CD4-positive, alpha-beta T cell treated with Interferon alpha-2 for 1 hour (primary cell): ENCODE measurements around the gene RABL3.
"Not testable (repeated sequence)": the region's sequence is repeated elsewhere in the genome, so short reads cannot be mapped to it uniquely, and the experiment has no call there.

Source experiments
- DNase-seq, 2 donors: peaks; one replicate each; pipeline ENCODE4 v3.0.0-alpha.2; 2020 to 2022

The RABL3 gene

GRCh38 chr3:120743556-120744195 lies 1.4 kb upstream of the RABL3 start:
- DNase-seq: no peak

GRCh38 chr3:120742849-120743365 lies 591 bp upstream of the RABL3 start:
- no peak for DNase-seq

DNA sequence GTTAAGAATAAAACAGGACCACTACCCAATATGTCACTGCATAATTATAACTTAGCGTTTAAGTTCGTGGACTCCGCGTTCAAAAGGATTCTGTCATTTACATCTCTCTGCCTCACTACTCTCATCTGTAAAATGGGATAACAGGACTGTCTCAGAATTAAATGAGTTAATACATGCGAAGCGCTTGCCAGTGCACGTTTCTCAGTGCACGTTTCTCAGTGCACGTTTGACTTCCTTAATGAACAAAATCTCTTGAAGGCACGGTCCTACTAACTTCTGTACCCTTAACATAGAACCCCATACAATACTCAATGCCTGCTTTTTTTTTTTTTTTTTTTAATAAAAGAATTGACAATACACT lies 499 bp downstream of the RABL3 start:
- DNase-seq: no peak

- no peak for DNase-seq
These were observed 996 bp downstream of the RABL3 start for GRCh38 chr3:120741320-120741719.

- not testable (repeated sequence) for DNase-seq
These were observed 4.3 kb downstream of the RABL3 start for GRCh38 chr3:120738006-120738405.

GRCh38 chr3:120730576-120731542 lies 11.5 kb downstream of the RABL3 start:
- DNase-seq: no peak

GRCh38 chr3:120726791-120727190 lies 15.5 kb downstream of the RABL3 start:
- DNase-seq: no peak

GRCh38 chr3:120719167-120719834 lies 23.0 kb downstream of the RABL3 start:
- peak; percentile 78 to 83 for DNase-seq

GRCh38 chr3:120713262-120713661 lies 29.1 kb downstream of the RABL3 start:
- DNase-seq: no peak

DNA sequence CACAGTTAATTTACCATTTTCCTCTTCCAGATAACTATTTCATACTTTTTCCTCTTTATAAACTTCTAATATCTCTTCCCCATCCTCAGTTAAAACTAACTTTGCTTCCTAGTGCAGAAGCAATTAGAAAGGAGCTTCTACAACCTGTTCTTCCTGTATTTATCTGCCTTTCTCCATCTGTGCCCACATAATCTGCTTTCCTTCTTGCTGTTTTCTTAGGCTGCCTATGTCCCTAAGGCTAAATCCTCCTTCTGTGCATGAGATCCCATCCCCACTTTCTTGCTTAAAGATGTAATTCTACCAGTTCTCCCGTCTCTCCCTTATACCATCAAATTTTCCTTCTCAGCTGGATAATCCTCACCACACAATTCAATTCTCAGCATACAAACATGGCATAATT lies 31.9 kb downstream of the RABL3 start:
- no peak for DNase-seq

GRCh38 chr3:120708408-120708807 lies 33.9 kb downstream of the RABL3 start:
- DNase-seq: no peak

GRCh38 chr3:120706950-120707349 lies 35.4 kb downstream of the RABL3 start:
- no peak for DNase-seq

GRCh38 chr3:120705884-120706582 lies 36.3 kb downstream of the RABL3 start:
- no peak for DNase-seq

- DNase-seq: no peak
These were observed 43.0 kb downstream of the RABL3 start for GRCh38 chr3:120699333-120699732.

DNA sequence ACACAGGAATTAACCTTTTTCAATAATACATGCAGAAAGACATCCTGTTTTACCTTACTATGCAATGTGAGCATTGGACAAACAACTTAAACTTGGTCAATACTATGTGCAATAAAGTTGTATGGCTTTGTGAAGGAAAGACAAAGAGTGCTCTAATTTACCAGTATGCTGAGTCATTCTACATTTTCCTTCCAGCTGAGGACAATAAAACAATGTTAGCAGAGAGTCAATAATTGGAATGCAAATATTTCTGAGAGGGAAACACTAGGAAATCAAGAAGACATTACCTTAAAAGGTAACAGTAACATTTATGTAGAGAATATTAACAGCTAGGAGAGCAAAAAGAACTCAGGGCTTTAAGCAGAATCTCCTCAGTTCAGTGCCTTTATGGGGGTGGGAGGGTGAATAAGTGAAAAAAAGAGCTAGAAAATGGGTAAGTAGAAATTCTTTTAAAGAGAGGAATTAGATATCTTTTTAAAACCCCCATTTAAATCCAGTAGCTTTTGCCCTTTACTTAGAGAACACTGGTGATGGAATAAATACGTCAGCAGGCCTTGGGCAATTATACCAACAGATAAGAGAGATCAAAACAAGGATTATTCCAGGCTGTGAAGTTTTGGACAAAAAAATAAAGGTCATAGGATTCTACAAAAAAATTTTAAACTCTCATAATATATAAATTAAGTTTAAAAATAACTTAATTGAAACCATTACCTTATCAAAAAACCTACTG lies 48.7 kb downstream of the RABL3 start:
- DNase-seq: no peak

- no peak for DNase-seq
These were observed 52.9 kb downstream of the RABL3 start for GRCh38 chr3:120689395-120689794.

DNA sequence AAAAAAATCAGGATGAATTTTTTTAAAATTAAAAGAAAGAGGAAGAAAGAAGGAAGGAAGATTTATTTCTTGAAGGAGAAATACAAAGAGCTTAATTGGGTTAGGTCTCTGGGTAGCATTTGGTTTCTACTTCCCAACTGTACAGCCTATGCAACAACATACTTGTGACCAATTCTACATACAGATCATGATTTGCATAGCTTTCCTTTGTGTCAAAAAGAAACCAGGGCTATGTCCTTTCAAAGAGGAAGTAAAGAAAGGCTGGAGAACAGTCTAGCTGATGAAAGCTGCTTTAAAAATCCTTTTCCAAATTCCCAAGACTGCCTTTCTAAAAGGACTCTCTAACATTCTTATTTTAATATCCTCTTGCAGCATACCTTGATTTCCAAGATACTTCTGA lies 54.2 kb downstream of the RABL3 start:
- no peak for DNase-seq

GRCh38 chr3:120685411-120685810 lies 56.9 kb downstream of the RABL3 start:
- no peak for DNase-seq

- DNase-seq: no peak
These were observed 57.4 kb downstream of the RABL3 start for GRCh38 chr3:120684896-120685295.

DNA sequence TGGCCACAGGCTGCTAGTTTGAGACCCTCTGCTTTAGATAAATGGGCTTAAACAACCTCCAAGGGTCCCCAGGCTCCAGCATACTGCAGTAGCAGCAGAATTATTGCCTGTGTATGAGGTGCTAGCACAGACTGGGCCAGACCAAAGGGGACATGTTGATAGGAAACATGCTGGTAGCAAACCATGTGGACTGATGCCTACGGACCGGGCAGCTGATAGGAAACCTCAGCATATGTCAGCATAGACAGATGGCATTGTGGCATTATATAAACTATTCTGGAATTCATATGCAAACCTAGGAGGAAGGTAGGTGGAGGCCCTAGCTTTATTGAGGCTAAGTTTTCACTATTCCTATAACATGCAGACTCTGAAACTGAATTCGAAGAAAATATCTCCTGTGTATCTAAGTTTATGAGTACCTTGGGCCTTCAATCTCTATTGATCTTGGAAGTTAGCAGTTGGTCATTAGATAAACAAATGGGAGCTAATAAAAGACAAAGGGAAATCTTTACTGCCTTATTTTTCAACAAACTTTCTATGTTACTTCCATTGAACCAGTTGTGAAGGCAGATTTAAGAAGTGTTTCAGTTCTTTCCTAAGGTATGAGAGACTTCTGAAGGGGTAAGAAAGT lies 58.5 kb downstream of the RABL3 start:
- DNase-seq: no peak

GRCh38 chr3:120683213-120683612 lies 59.1 kb downstream of the RABL3 start:
- no peak for DNase-seq
